Fibroblast of lung (primary cell): Measurements from ENCODE around the gene RABGAP1L. TPM values are rescaled to one million over a fixed set of nuclear protein-coding genes. Genes with fewer than 3 reads are reported as not detected.

Experiments used
- DNase-seq, 2 donors: peaks; one replicate each; pipeline versions ENCODE4 v3.0.0 to v3.0.0-alpha.2; 2010; ENCODE audit warnings: low read depth in 2 of 2
- H2AFZ ChIP-seq: 2 replicates; pipeline ENCODE4 v1.5.1; 2012; ENCODE audit warnings: low read length, control low read depth, inconsistent platforms
- H3K27ac ChIP-seq: 2 replicates; pipeline ENCODE4 v1.5.1; 2011; ENCODE audit warnings: low read length, control low read depth; ENCODE audit not compliant: insufficient read depth
- H3K27me3 ChIP-seq: 2 replicates; pipeline ENCODE4 v1.5.1; 2011; ENCODE audit warnings: mild to moderate bottlenecking, low read length; ENCODE audit not compliant: control insufficient read depth, insufficient read depth
- H3K36me3 ChIP-seq: 2 replicates; pipeline ENCODE4 v1.5.1; 2011; ENCODE audit warnings: low read length; ENCODE audit not compliant: control insufficient read depth, insufficient read depth
- H3K4me1 ChIP-seq: 2 replicates; pipeline ENCODE4 v1.5.1; 2011; ENCODE audit warnings: low read length; ENCODE audit not compliant: control insufficient read depth, insufficient read depth; ENCODE audit errors: extremely low read depth
- H3K4me2 ChIP-seq: 2 replicates; pipeline ENCODE4 v1.5.1; 2011; ENCODE audit warnings: low read length, control low read depth; ENCODE audit not compliant: insufficient read depth; ENCODE audit errors: extremely low read depth
- H3K4me3 ChIP-seq, 4 experiments: fragments of 200-600 bp in 1 of 4; sonication (generic) in 1 of 4; replicated peaks in 1 of 4; 2 replicates each; pipeline ENCODE4 v1.5.1; 2011 to 2016; ENCODE audit warnings: low read length in 4 of 4, low read depth in 3 of 4, mild to moderate bottlenecking in 3 of 4, control low read depth in 2 of 4, inconsistent platforms in 1 of 4, mixed read lengths in 1 of 4; ENCODE audit not compliant: insufficient read depth in 1 of 4; ENCODE audit errors: control extremely low read depth in 1 of 4
- H3K79me2 ChIP-seq: 2 replicates; pipeline ENCODE4 v1.5.1; 2012; ENCODE audit warnings: mild to moderate bottlenecking, low read length, inconsistent platforms; ENCODE audit not compliant: control insufficient read depth, insufficient read depth
- H3K9ac ChIP-seq: 2 replicates; pipeline ENCODE4 v1.5.1; 2011; ENCODE audit warnings: mild to moderate bottlenecking, low read length, control low read depth; ENCODE audit not compliant: insufficient read depth
- H3K9me3 ChIP-seq: 2 replicates; pipeline ENCODE4 v1.5.1; 2012; ENCODE audit warnings: low read depth, low read length; ENCODE audit not compliant: control insufficient read depth, insufficient read depth
- H4K20me1 ChIP-seq: 2 replicates; pipeline ENCODE4 v1.5.1; 2011; ENCODE audit warnings: low read length; ENCODE audit not compliant: control insufficient read depth, insufficient read depth; ENCODE audit errors: extremely low read depth
- CTCF ChIP-seq, 2 donors: IDR thresholded peaks in 1 of 2; conservative IDR thresholded peaks in 1 of 2; 1 replicate in 1 of 2; 2 replicates in 1 of 2; pipeline ENCODE4 v1.5.1; 2011 to 2012; ENCODE audit warnings: low read length in 2 of 2, control low read depth in 1 of 2, inconsistent platforms in 1 of 2, low read depth in 1 of 2, mild to moderate bottlenecking in 1 of 2
- EZH2 ChIP-seq: IDR thresholded peaks from 2 replicates; pipeline ENCODE4 v1.5.1; 2012; ENCODE audit warnings: low read length, control low read depth, mild to moderate bottlenecking; ENCODE audit errors: missing control alignments
- polyA plus RNA-seq, 2 donors: library from polyadenylated mRNA; depleted of rRNA in 1 of 2; stranded (reverse) in 1 of 2; unstranded in 1 of 2; fragments of >200 nt; gene quantifications; 2 replicates each; pipeline ENCODE4 v1.2.1, GENCODE V29; 2011 to 2012; ENCODE audit warnings: missing spikeins in 1 of 2
- total RNA-seq: library from RNA; depleted of rRNA; stranded (reverse); fragments of >200 nt; gene quantifications from 2 replicates; pipeline ENCODE4 v1.2.1, GENCODE V29; 2014

Gene RABGAP1L
- total and polyA plus RNA-seq, 2 donors (not counting 1 experiment from before 2014, with no cell fraction given) = 33.8 to 36.5 TPM

GRCh38 chr1:174818014-174818616 lies 658.8 kb downstream of the RABGAP1L start:
- H3K36me3 ChIP-seq = no peaks in the 10 kb centered on the region
- H4K20me1 ChIP-seq = no peaks in the 10 kb centered on the region
- no peak overlapping the region for H3K27ac ChIP-seq
- no peak overlapping the region for H3K9ac ChIP-seq
- no peak overlapping the region for H3K4me3 ChIP-seq
- no peaks in the 10 kb centered on the region for H3K9me3 ChIP-seq
- no peak overlapping the region for H3K4me2 ChIP-seq
- H2AFZ ChIP-seq = no peak overlapping the region
- DNase-seq = no peak
- no peak for TF ChIP-seq EZH2
- no peak for TF ChIP-seq CTCF (conservative IDR thresholded peaks at IDR 0.05 in 1 of 2, IDR thresholded peaks at IDR 0.05 in 1 of 2; ENCODE audit: low read depth in 1 of 2, low read length in 2 of 2)
- peaks cover 2% of the 10 kb centered on the region for H3K4me1 ChIP-seq
- H3K79me2 ChIP-seq = no peaks in the 10 kb centered on the region
- no peaks in the 10 kb centered on the region for H3K27me3 ChIP-seq

- no peak for TF ChIP-seq EZH2
- no peak for TF ChIP-seq CTCF (conservative IDR thresholded peaks at IDR 0.05 in 1 of 2, IDR thresholded peaks at IDR 0.05 in 1 of 2; ENCODE audit: low read depth in 1 of 2, low read length in 2 of 2)
- no peaks in the 10 kb centered on the region for H3K79me2 ChIP-seq
- H3K4me3 ChIP-seq = no peak overlapping the region
- no peaks in the 10 kb centered on the region for H3K27me3 ChIP-seq
- no peaks in the 10 kb centered on the region for H4K20me1 ChIP-seq
- H2AFZ ChIP-seq = no peak overlapping the region
- H3K4me1 ChIP-seq = peaks cover 2% of the 10 kb centered on the region
- H3K9me3 ChIP-seq = no peaks in the 10 kb centered on the region
- no peaks in the 10 kb centered on the region for H3K36me3 ChIP-seq
- peak in 1 of 2 donors; percentile 36 for DNase-seq
- no peak overlapping the region for H3K27ac ChIP-seq
- no peak overlapping the region for H3K4me2 ChIP-seq
- H3K9ac ChIP-seq = no peak overlapping the region
Measured at GRCh38 chr1:174818951-174819350, 659.6 kb downstream of the RABGAP1L start.

DNA sequence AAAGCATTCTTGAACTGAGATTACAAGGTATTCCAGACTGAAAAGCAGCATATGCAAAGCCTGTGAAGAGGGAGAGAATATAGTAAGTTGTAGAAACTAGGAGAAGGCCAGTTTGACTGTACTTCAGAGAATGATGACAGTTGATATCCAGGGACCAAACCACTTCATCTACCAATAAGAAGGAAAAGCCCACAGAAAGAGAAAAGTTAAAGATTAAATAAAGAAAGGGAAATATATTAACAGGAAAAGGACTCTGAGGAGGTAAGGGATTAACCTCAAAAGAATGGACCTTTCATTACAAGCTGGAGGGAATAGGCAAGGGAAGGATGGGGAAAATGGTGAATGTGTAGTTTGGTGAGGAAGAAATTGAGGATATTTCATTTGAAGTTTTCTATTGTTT lies 660.3 kb downstream of the RABGAP1L start:
- Histone ChIP-seq H3K9ac (no peak overlapping the region), H3K79me2 (no peaks in the 10 kb centered on the region), H2AFZ (no peak overlapping the region), H3K4me2 (no peak overlapping the region), H4K20me1 (no peaks in the 10 kb centered on the region), H3K4me1 (peaks cover 2% of the 10 kb centered on the region), H3K27ac (no peak overlapping the region), H3K27me3 (no peaks in the 10 kb centered on the region), H3K9me3 (no peaks in the 10 kb centered on the region), H3K4me3 (no peak overlapping the region), H3K36me3 (no peaks in the 10 kb centered on the region)
- no peak for DNase-seq
- TF ChIP-seq EZH2 = no peak
- no peak for TF ChIP-seq CTCF (conservative IDR thresholded peaks at IDR 0.05 in 1 of 2, IDR thresholded peaks at IDR 0.05 in 1 of 2; ENCODE audit: low read depth in 1 of 2, low read length in 2 of 2)
